IMR-90 (cell line): ENCODE data around the gene CADM2. TPM values are rescaled to one million over a fixed set of nuclear protein-coding genes. Genes with fewer than 3 reads are reported as not detected.
A peak's percentile ranks its signal among the peaks of the same experiment; 100 is the strongest.

Experiments
- ATAC-seq: fragments of 200-7000 bp; cut with Tn5 transposase; 2 replicates; pipeline ENCODE4 v1.9.1; 2020; ENCODE audit warnings: low read depth, mild to moderate bottlenecking, moderate library complexity
- BruUV-seq: library from RNA; stranded (reverse); fragments of 400-500 nt; replicated peaks from 2 replicates; lab custom pipeline; 2021; lab: Mats Ljungman, UMichigan
- CTCF ChIA-PET: fragments of 300-600 bp; formaldehyde crosslinking; extraction: SDS; loops from one replicate; lab custom pipeline; 2021; ENCODE audit warnings: antibody characterized with exemption; lab: Yijun Ruan, JAX
- POLR2A ChIA-PET: fragments of 300-600 bp; sonication (Branson Sonifier 250); formaldehyde crosslinking; loops from one replicate; lab custom pipeline; 2022; ENCODE audit warnings: antibody characterized with exemption; ENCODE audit not compliant: unreplicated experiment; lab: Charles Lee
- DNase-seq: peaks from one replicate; pipeline ENCODE4 v3.0.0; 2013
- H2AFZ ChIP-seq: replicated peaks from 2 replicates; pipeline ENCODE3; 2013; ENCODE audit warnings: low read length, mild to moderate bottlenecking; ENCODE audit not compliant: poor library complexity
- H2AK5ac ChIP-seq: 2 replicates; pipeline ENCODE4 v1.6.1; 2013; ENCODE audit warnings: low read depth, low read length, inconsistent platforms
- H2AK9ac ChIP-seq: replicated peaks from 2 replicates; pipeline ENCODE3; 2013; ENCODE audit warnings: mild to moderate bottlenecking, low read depth, low read length, moderate library complexity; ENCODE audit not compliant: poor library complexity
- H2BK120ac ChIP-seq: 2 replicates; pipeline ENCODE4 v1.6.1; 2013; ENCODE audit warnings: low read depth, low read length, inconsistent platforms
- H2BK15ac ChIP-seq: 3 replicates; pipeline ENCODE4 v1.6.1; 2013; ENCODE audit warnings: low read depth, low read length, inconsistent platforms
- H2BK20ac ChIP-seq: 2 replicates; pipeline ENCODE4 v1.6.1; 2013; ENCODE audit warnings: low read depth, mild to moderate bottlenecking, inconsistent platforms, low read length, moderate library complexity
- H2BK5ac ChIP-seq: 2 replicates; pipeline ENCODE4 v1.6.1; 2013; ENCODE audit warnings: mild to moderate bottlenecking, low read depth, low read length, inconsistent platforms; ENCODE audit not compliant: poor library complexity, severe bottlenecking
- H3K14ac ChIP-seq: replicated peaks from 2 replicates; pipeline ENCODE4 v1.6.1; 2013; ENCODE audit warnings: low read depth, low read length, inconsistent platforms
- H3K18ac ChIP-seq: 2 replicates; pipeline ENCODE4 v1.6.1; 2013; ENCODE audit warnings: low read depth, low read length, control low read depth
- H3K23ac ChIP-seq: 2 replicates; pipeline ENCODE4 v1.6.1; 2013; ENCODE audit warnings: low read depth, low read length, inconsistent platforms
- H3K27ac ChIP-seq: 2 replicates; pipeline ENCODE4 v1.5.1; 2013; ENCODE audit warnings: mild to moderate bottlenecking, control low read depth, low read length; ENCODE audit not compliant: insufficient read depth
- H3K27me3 ChIP-seq: 2 replicates; pipeline ENCODE4 v1.6.1; 2013; ENCODE audit warnings: low read length; ENCODE audit not compliant: control insufficient read depth, insufficient read depth
- H3K36me3 ChIP-seq: 2 replicates; pipeline ENCODE4 v1.6.1; 2013; ENCODE audit warnings: low read length, mixed read lengths; ENCODE audit not compliant: control insufficient read depth, insufficient read depth
- H3K4ac ChIP-seq: 2 replicates; pipeline ENCODE4 v1.6.1; 2013; ENCODE audit warnings: low read depth, low read length, inconsistent platforms
- H3K4me1 ChIP-seq: 2 replicates; pipeline ENCODE4 v1.6.1; 2013; ENCODE audit warnings: low read length, mixed read lengths; ENCODE audit not compliant: control insufficient read depth, insufficient read depth
- H3K4me2 ChIP-seq: 2 replicates; pipeline ENCODE4 v1.6.1; 2013; ENCODE audit warnings: low read depth, mild to moderate bottlenecking, control low read depth, low read length, moderate library complexity
- H3K4me3 ChIP-seq: 2 replicates; pipeline ENCODE4 v1.5.1; 2013; ENCODE audit warnings: low read depth, mild to moderate bottlenecking, control low read depth, low read length, moderate library complexity; ENCODE audit not compliant: insufficient read depth
- H3K56ac ChIP-seq: 2 replicates; pipeline ENCODE4 v1.6.1; 2013; ENCODE audit warnings: low read length, inconsistent platforms; ENCODE audit not compliant: insufficient read depth; ENCODE audit errors: extremely low read depth
- H3K79me1 ChIP-seq, 2 experiments: 2 replicates each; pipeline ENCODE4 v1.6.1; 2013; ENCODE audit warnings: low read length in 2 of 2, inconsistent platforms in 1 of 2, low read depth in 1 of 2
- H3K9ac ChIP-seq: 2 replicates; pipeline ENCODE4 v1.6.1; 2013; ENCODE audit warnings: low read depth, low read length, control low read depth
- H3K9me1 ChIP-seq: 2 replicates; pipeline ENCODE4 v1.6.1; 2013; ENCODE audit warnings: low read length, inconsistent platforms; ENCODE audit not compliant: insufficient read depth
- H3K9me3 ChIP-seq: 2 replicates; pipeline ENCODE4 v1.6.1; 2013; ENCODE audit warnings: low read length; ENCODE audit not compliant: control insufficient read depth, insufficient read depth
- H4K20me1 ChIP-seq: 2 replicates; pipeline ENCODE4 v1.6.1; 2013; ENCODE audit warnings: low read length, inconsistent platforms; ENCODE audit not compliant: insufficient read depth
- H4K5ac ChIP-seq: 2 replicates; pipeline ENCODE4 v1.6.1; 2013; ENCODE audit warnings: mild to moderate bottlenecking, low read depth, low read length, control low read depth
- H4K8ac ChIP-seq, 2 experiments: 2 replicates each; pipeline ENCODE4 v1.6.1; 2013; ENCODE audit warnings: low read depth in 2 of 2, low read length in 2 of 2, control low read depth in 1 of 2, inconsistent platforms in 1 of 2
- H4K91ac ChIP-seq: 2 replicates; pipeline ENCODE4 v1.6.1; 2013; ENCODE audit warnings: low read depth, low read length, inconsistent platforms; ENCODE audit not compliant: insufficient read depth
- BHLHE40 ChIP-seq: fragments of 150-350 bp; IDR thresholded peaks from 2 replicates; pipeline ENCODE4 v1.6.1; 2016; ENCODE audit warnings: mild to moderate bottlenecking, low read depth, low read length
- CEBPB ChIP-seq: IDR thresholded peaks from 2 replicates; pipeline ENCODE4 v1.6.1; 2012; ENCODE audit warnings: low read depth, low read length, improper control_type of control experiment
- CHD1 ChIP-seq: IDR thresholded peaks from 2 replicates; pipeline ENCODE4 v1.6.1; 2012; ENCODE audit warnings: low read depth, low read length, improper control_type of control experiment
- ELK1 ChIP-seq: fragments of 150-350 bp; IDR thresholded peaks from 2 replicates; pipeline ENCODE4 v1.6.1; 2016; ENCODE audit warnings: low read depth, mild to moderate bottlenecking, low read length, moderate library complexity, borderline replicate concordance
- FOS ChIP-seq: fragments of 150-350 bp; IDR thresholded peaks from 2 replicates; pipeline ENCODE4 v1.6.1; 2016; ENCODE audit warnings: low read depth, low read length
- MAZ ChIP-seq: IDR thresholded peaks from 2 replicates; pipeline ENCODE4 v1.6.1; 2012; ENCODE audit warnings: low read depth, mild to moderate bottlenecking, low read length, improper control_type of control experiment, moderate library complexity, borderline replicate concordance
- MXI1 ChIP-seq: IDR thresholded peaks from 2 replicates; pipeline ENCODE4 v1.6.1; 2012; ENCODE audit warnings: low read depth, mild to moderate bottlenecking, low read length, moderate library complexity, borderline replicate concordance
- RAD21 ChIP-seq: IDR thresholded peaks from 2 replicates; pipeline ENCODE4 v1.6.1; 2012; ENCODE audit warnings: low read length, improper control_type of control experiment
- RFX5 ChIP-seq: IDR thresholded peaks from 2 replicates; pipeline ENCODE4 v1.8.0; 2012; ENCODE audit warnings: low read depth, mild to moderate bottlenecking, low read length, moderate library complexity
- USF2 ChIP-seq: fragments of 150-350 bp; IDR thresholded peaks from 2 replicates; pipeline ENCODE4 v1.6.1; 2017; ENCODE audit warnings: mild to moderate bottlenecking, antibody characterized with exemption, low read length, low read depth
- WGBS, 2 experiments: methylation state at CpG; one replicate each; pipeline versions ENCODE4 v1.1.5 to v1.1.7; 2013; ENCODE audit warnings: missing lambda C conversion rate in 2 of 2; ENCODE audit not compliant: insufficient read length in 1 of 2; ENCODE audit errors: extremely low coverage in 2 of 2; 5-methylcytosine and 5-hydroxymethylcytosine counted together
- dilution Hi-C: fragments of 300-500 bp; cut with HindIII; formaldehyde crosslinking; loops from one replicate; pipeline ENCODE4 v1.14.3; 2018; ENCODE audit warnings: low sequenced_read_pairs; ENCODE audit not compliant: unreplicated experiment
- in situ Hi-C: fragments of 300-500 bp; cut with MboI; formaldehyde crosslinking; loops from 3 replicates; pipeline ENCODE4 v1.14.3; 2019; ENCODE audit warnings: low sequenced_read_pairs, inconsistent platforms, mixed read lengths
- intact Hi-C: fragments of 100-400 bp; cut with micrococcal nuclease; formaldehyde crosslinking; loops from 2 replicates; pipeline ENCODE4 v1.10.0; 2022
- polyA plus RNA-seq, 3 experiments: library from polyadenylated mRNA; depleted of rRNA; stranded (reverse); fragments of >200 nt; gene quantifications; 2 replicates each; pipeline ENCODE4 v1.2.3, GENCODE V29; 2012; ENCODE audit warnings: low replicate concordance in 1 of 3
- total RNA-seq: library from RNA; depleted of rRNA; stranded (reverse); fragments of >200 nt; gene quantifications from 2 replicates; pipeline ENCODE4 v1.2.3, GENCODE V29; 2012

The CADM2 gene
- total and polyA plus RNA-seq, 2 of the 4 experiments (the other 2 are of a cell fraction): not detected

- no peak overlapping the region for H2AK9ac ChIP-seq
- no peaks in the 10 kb centered on the region for H3K9me3 ChIP-seq
- no TSS peak for BruUV-seq
- H3K27ac ChIP-seq: no peak overlapping the region
- no peaks in the 10 kb centered on the region for H3K27me3 ChIP-seq
- H4K5ac ChIP-seq: no peak overlapping the region
- H3K9ac ChIP-seq: no peak overlapping the region
- H4K8ac ChIP-seq: no peak overlapping the region
- no peak overlapping the region for H2AK5ac ChIP-seq
- no peak overlapping the region for H3K4me2 ChIP-seq
- ATAC-seq (no peak), DNase-seq (peak; percentile 2)
- in situ Hi-C loops (no loop called here), intact Hi-C loops (no loop called here), dilution Hi-C loops (no loop called here)
- no peaks in the 10 kb centered on the region for H3K4me1 ChIP-seq
- no peak overlapping the region for H2BK5ac ChIP-seq
- H3K14ac ChIP-seq: no peak overlapping the region
- no peak overlapping the region for H4K91ac ChIP-seq
- no peak overlapping the region for H3K4me3 ChIP-seq
- no CpG with 5 or more reads among the region's 2 CpGs for WGBS, 2 experiments
- H4K20me1 ChIP-seq: no peaks in the 10 kb centered on the region
- TF ChIP-seq USF2: no peak
- no peak for TF ChIP-seq MXI1
- no peak for TF ChIP-seq ELK1
- TF ChIP-seq BHLHE40: no peak
- TF ChIP-seq CEBPB: no peak
- TF ChIP-seq RFX5: no peak
- TF ChIP-seq FOS: no peak
- TF ChIP-seq RAD21: no peak
- TF ChIP-seq MAZ: no peak
- no peak for TF ChIP-seq CHD1
- no peak overlapping the region for H2BK120ac ChIP-seq
- H3K4ac ChIP-seq: no peak overlapping the region
- H3K79me1 ChIP-seq: no peaks in the 10 kb centered on the region
- H3K36me3 ChIP-seq: no peaks in the 10 kb centered on the region
- no peak overlapping the region for H3K56ac ChIP-seq
- CTCF ChIA-PET: no interaction called here
- no peaks in the 10 kb centered on the region for H3K9me1 ChIP-seq
- H3K18ac ChIP-seq: no peak overlapping the region
- H3K23ac ChIP-seq: no peak overlapping the region
- no peak overlapping the region for H2BK20ac ChIP-seq
- H2AFZ ChIP-seq: no peak overlapping the region
- H2BK15ac ChIP-seq: no peak overlapping the region
- POLR2A ChIA-PET: no interaction called here
Measured at GRCh38 chr3:85912980-85913379, 954.2 kb downstream of the CADM2 start.
